ENCODE results near the gene CETN3. TPM values are rescaled to one million over a fixed set of nuclear protein-coding genes. Genes with fewer than 3 reads are reported as not detected.

CETN3 gene
- total RNA-seq, 1 donor from 2014 or later = 20.6 TPM

- no peaks in the 10 kb centered on the region for H3K36me3 ChIP-seq
- no peaks in the 10 kb centered on the region for H3K9me3 ChIP-seq
- H3K4me1 ChIP-seq = no peaks in the 10 kb centered on the region
- intact Hi-C loops (cut with DNase I) = no loop called here
- no peak for TF ChIP-seq CTCF (IDR thresholded peaks at IDR 0.05)
- DNase-seq = no peak
- no peak overlapping the region for H3K4me3 ChIP-seq
- H3K27ac ChIP-seq = no peak overlapping the region
- no peak for ATAC-seq
- H3K27me3 ChIP-seq = no peaks in the 10 kb centered on the region
Measured at GRCh38 chr5:90367879-90368278, 41.7 kb downstream of the CETN3 start.

- Histone ChIP-seq H3K27ac (no peak overlapping the region), H3K27me3 (no peaks in the 10 kb centered on the region), H3K36me3 (no peaks in the 10 kb centered on the region), H3K4me3 (no peak overlapping the region), H3K4me1 (no peaks in the 10 kb centered on the region), H3K9me3 (no peaks in the 10 kb centered on the region)
- TF ChIP-seq CTCF (IDR thresholded peaks at IDR 0.05) = no peak
- DNase-seq (no peak), ATAC-seq (no peak)
- intact Hi-C loops (cut with DNase I) = no loop called here
Measured at GRCh38 chr5:90366948-90367347, 42.6 kb downstream of the CETN3 start.

GRCh38 chr5:90365328-90365727, 44.2 kb downstream of the CETN3 start:
- no peak for DNase-seq
- no peak for ATAC-seq
- no peak overlapping the region for H3K27ac ChIP-seq
- no peaks in the 10 kb centered on the region for H3K27me3 ChIP-seq
- H3K36me3 ChIP-seq = no peaks in the 10 kb centered on the region
- no peak overlapping the region for H3K4me3 ChIP-seq
- H3K9me3 ChIP-seq = no peaks in the 10 kb centered on the region
- no peak for TF ChIP-seq CTCF (IDR thresholded peaks at IDR 0.05)
- intact Hi-C loops (cut with DNase I) = no loop called here
- no peaks in the 10 kb centered on the region for H3K4me1 ChIP-seq

GRCh38 chr5:90359073-90359920, 50.3 kb downstream of the CETN3 start:
- no peak for ATAC-seq
- intact Hi-C loops (cut with DNase I) = no loop called here

GRCh38 chr5:90356622-90357021, 52.9 kb downstream of the CETN3 start:
- intact Hi-C loops (cut with DNase I) = no loop called here
- no peak for ATAC-seq
- TF ChIP-seq CTCF (IDR thresholded peaks at IDR 0.05) = no peak
- H3K9me3 ChIP-seq = no peaks in the 10 kb centered on the region
- no peaks in the 10 kb centered on the region for H3K27me3 ChIP-seq
- no peaks in the 10 kb centered on the region for H3K36me3 ChIP-seq
- no peaks in the 10 kb centered on the region for H3K4me1 ChIP-seq
- DNase-seq = no peak
- H3K4me3 ChIP-seq = no peak overlapping the region
- H3K27ac ChIP-seq = no peak overlapping the region

More at GRCh38 chr5:90359073-90359920, 50.3 kb downstream of the CETN3 start:
- no peaks in the 10 kb centered on the region for H3K27me3 ChIP-seq
- H3K27ac ChIP-seq = no peak overlapping the region
- DNase-seq = no peak
- H3K9me3 ChIP-seq = no peaks in the 10 kb centered on the region
- H3K4me1 ChIP-seq = no peaks in the 10 kb centered on the region
- no peak overlapping the region for H3K4me3 ChIP-seq
- TF ChIP-seq CTCF (IDR thresholded peaks at IDR 0.05) = no peak
- H3K36me3 ChIP-seq = no peaks in the 10 kb centered on the region
